Gastroesophageal sphincter (tissue), 4 donors: ENCODE measurements around the gene ACADM. TPM values are rescaled to one million over a fixed set of nuclear protein-coding genes. Genes with fewer than 3 reads are reported as not detected.
"Not testable (repeated sequence)": the region's sequence is repeated elsewhere in the genome, so short reads cannot be mapped to it uniquely, and the experiment has no call there.

Source experiments
- ATAC-seq: fragments of 150-250 bp; one replicate; pipeline ENCODE4 v1.9.1; 2016; ENCODE audit warnings: mild to moderate bottlenecking, moderate library complexity
- H3K27ac ChIP-seq, 4 donors: fragments of 200-600 bp; sonication (generic) in 3 of 4; 1 replicate in 3 of 4; 2 replicates in 1 of 4; pipeline ENCODE4 v1.5.1; 2016 to 2019
- H3K27me3 ChIP-seq: fragments of 200-600 bp; sonication (generic); one replicate; pipeline ENCODE4 v1.5.1; 2019
- H3K36me3 ChIP-seq, 2 donors: fragments of 200-600 bp; sonication (generic); one replicate each; pipeline ENCODE4 v1.5.1; 2019; ENCODE audit warnings: control low read depth in 1 of 2
- H3K4me1 ChIP-seq, 3 donors: fragments of 200-600 bp; sonication (generic); 1 replicate in 2 of 3; 2 replicates in 1 of 3; pipeline ENCODE4 v1.5.1; 2016 to 2019; ENCODE audit warnings: control low read depth in 2 of 3
- H3K4me3 ChIP-seq, 2 donors: fragments of 200-600 bp; sonication (generic); one replicate each; pipeline ENCODE4 v1.5.1; 2019; ENCODE audit warnings: mild to moderate bottlenecking in 1 of 2, moderate library complexity in 1 of 2
- H3K9me3 ChIP-seq, 3 donors: fragments of 200-600 bp; sonication (generic); one replicate each; pipeline ENCODE4 v1.5.1; 2017 to 2019; ENCODE audit warnings: control low read depth in 2 of 3
- EP300 ChIP-seq: sonication (generic); formaldehyde crosslinking; IDR thresholded peaks from one replicate; pipeline ENCODE4 v1.6.1; 2017; ENCODE audit warnings: antibody characterized with exemption, mild to moderate bottlenecking
- POLR2A ChIP-seq, 2 donors: fragments of 450-650 bp; IDR thresholded peaks; one replicate each; pipeline ENCODE4 v1.6.1; 2017; ENCODE audit warnings: antibody characterized with exemption in 2 of 2, mild to moderate bottlenecking in 2 of 2, moderate library complexity in 1 of 2
- POLR2AphosphoS5 ChIP-seq: sonication (generic); formaldehyde crosslinking; IDR thresholded peaks from one replicate; pipeline ENCODE4 v1.6.1; 2017; ENCODE audit warnings: antibody characterized with exemption
- WGBS, 2 donors: methylation state at CpG; one replicate each; pipeline ENCODE4 v1.1.5; 2018; ENCODE audit warnings: low coverage in 1 of 2; 5-methylcytosine and 5-hydroxymethylcytosine counted together
- total RNA-seq, 4 donors: library from RNA; depleted of rRNA; stranded (reverse); fragments of >200 nt; gene quantifications; one replicate each; pipeline ENCODE4 v1.1.0, GENCODE V29; 2016
- TF ChIP-seq, protein P1 (sequence below), 4 experiments: fragments of 200-600 bp in 2 of 4; fragments of 450-650 bp in 2 of 4; sonication (generic) in 1 of 4; IDR thresholded peaks; one replicate each; pipeline ENCODE4 v1.5.1; 2017 to 2019; ENCODE audit warnings: antibody characterized with exemption in 4 of 4, mild to moderate bottlenecking in 2 of 4, moderate library complexity in 2 of 4

Gene ACADM
- total RNA-seq, 4 donors from 2014 or later, result 51.2 to 73.8 (median 66.3) TPM

DNA sequence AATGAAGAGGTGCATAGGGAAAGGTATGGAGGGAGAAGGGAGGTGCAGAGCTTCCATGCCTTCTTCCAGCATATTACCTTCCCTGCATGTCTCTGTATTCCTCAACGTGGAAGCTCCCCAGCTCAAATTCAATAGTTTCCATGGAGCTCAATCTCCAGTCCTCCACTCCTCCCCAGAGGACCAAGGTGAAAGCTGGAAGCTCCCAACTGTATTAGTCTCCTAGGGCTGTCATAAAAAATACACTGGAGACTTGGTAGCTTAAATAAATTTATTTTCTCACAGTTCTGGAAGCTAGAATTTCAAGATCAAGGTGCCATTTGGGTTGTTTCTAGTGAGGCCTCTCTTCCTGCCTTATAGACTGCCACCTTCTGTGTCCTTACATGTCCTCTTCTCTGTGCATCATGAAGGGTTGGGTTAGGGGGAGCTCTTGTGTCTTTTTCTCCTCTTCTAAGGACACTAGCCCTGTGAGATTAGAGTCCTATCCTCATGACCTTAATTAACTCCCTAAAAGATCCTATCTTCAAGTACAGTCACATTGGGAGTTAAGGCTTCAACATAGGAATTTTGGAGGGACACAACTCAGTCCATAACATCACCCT lies 39.6 kb downstream of the ACADM start:
- no peak for ATAC-seq
- Histone ChIP-seq H3K27ac (no peak overlapping the region), H3K4me3 (no peak overlapping the region), H3K4me1 (no peaks in the 10 kb centered on the region), H3K9me3 (no peaks in the 10 kb centered on the region), H3K27me3 (no peaks in the 10 kb centered on the region), H3K36me3 (peaks cover 0 to 8% of the 10 kb centered on the region in 2 donors)
- no peak for TF ChIP-seq POLR2A (IDR thresholded peaks at IDR 0.05)
- TF ChIP-seq, protein P1, sequence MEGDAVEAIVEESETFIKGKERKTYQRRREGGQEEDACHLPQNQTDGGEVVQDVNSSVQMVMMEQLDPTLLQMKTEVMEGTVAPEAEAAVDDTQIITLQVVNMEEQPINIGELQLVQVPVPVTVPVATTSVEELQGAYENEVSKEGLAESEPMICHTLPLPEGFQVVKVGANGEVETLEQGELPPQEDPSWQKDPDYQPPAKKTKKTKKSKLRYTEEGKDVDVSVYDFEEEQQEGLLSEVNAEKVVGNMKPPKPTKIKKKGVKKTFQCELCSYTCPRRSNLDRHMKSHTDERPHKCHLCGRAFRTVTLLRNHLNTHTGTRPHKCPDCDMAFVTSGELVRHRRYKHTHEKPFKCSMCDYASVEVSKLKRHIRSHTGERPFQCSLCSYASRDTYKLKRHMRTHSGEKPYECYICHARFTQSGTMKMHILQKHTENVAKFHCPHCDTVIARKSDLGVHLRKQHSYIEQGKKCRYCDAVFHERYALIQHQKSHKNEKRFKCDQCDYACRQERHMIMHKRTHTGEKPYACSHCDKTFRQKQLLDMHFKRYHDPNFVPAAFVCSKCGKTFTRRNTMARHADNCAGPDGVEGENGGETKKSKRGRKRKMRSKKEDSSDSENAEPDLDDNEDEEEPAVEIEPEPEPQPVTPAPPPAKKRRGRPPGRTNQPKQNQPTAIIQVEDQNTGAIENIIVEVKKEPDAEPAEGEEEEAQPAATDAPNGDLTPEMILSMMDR (IDR thresholded peaks at IDR 0.05), result no peak
- no peak for TF ChIP-seq POLR2AphosphoS5
- no peak for TF ChIP-seq EP300
- 40 to 77% methylated on average over 1 of the region's 1 CpG for WGBS, 2 donors

DNA sequence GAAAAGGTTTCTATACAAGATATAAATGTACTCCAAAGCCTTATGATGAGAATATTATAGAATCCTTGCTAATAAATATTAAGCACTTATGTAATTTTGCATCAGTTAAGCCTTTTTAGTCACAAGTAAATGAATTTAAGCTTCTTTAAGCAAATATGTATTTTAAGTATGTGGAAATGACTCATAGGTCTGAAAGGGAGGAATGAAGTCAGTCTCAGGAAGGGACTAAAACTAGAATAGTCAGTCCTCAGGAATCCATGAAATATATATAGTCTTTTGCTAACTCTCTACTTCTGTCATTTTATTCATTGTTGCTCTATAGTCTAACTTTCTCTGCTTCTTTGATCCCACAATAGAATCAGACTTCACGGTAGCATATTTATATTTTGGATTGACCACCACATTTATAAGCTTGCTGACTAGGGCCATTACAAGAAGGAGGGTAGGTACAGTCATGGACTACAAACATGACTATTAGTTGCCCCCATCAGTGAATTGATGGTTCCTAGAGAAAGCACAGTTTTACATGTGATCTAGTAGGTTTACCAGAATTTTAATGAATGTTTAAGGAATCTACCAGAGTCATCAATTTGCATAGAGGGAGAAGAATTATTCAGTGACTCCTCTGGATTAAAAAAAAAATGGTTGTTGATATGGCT lies 41.3 kb downstream of the ACADM start:
- H3K9me3 ChIP-seq, result no peaks in the 10 kb centered on the region
- H3K27me3 ChIP-seq, result no peaks in the 10 kb centered on the region
- H3K27ac ChIP-seq, result no peak overlapping the region
- no peak overlapping the region for H3K4me3 ChIP-seq
- TF ChIP-seq EP300, result no peak
- TF ChIP-seq, protein P1 (IDR thresholded peaks at IDR 0.05), result no peak
- no peak for TF ChIP-seq POLR2AphosphoS5
- no peak for TF ChIP-seq POLR2A (IDR thresholded peaks at IDR 0.05)
- no peaks in the 10 kb centered on the region for H3K4me1 ChIP-seq
- peaks cover 0 to 8% of the 10 kb centered on the region in 2 donors for H3K36me3 ChIP-seq
- no peak for ATAC-seq
- 35 to 83% methylated on average over 1 of the region's 1 CpG for WGBS, 2 donors

DNA sequence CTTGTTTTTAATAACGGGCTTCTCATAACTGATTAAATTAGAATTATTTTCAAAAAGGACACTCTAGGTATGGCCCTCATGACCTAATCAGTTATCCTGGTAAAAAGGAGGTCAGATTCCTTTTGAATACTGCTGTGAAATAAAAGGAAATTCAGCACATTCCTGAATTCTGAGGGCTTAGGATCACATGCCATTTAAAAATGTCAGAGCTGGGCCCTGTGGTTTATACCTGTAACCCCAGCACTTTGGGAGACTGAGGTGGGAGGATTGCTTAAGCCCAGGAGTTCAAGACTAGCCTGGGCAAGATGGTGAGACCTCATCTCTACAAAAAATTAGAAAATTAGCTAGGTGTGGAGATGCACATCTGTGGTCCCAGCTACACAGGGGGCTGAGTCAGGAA lies 43.5 kb downstream of the ACADM start:
- H3K36me3 ChIP-seq, result peaks cover 0 to 8% of the 10 kb centered on the region in 2 donors
- no peaks in the 10 kb centered on the region for H3K9me3 ChIP-seq
- H3K4me1 ChIP-seq, result no peaks in the 10 kb centered on the region
- H3K27ac ChIP-seq, result no peak overlapping the region
- ATAC-seq, result no peak
- H3K4me3 ChIP-seq, result no peak overlapping the region
- no peak for TF ChIP-seq POLR2AphosphoS5
- no peak for TF ChIP-seq POLR2A (IDR thresholded peaks at IDR 0.05)
- TF ChIP-seq, protein P1 (IDR thresholded peaks at IDR 0.05), result no peak
- TF ChIP-seq EP300, result no peak
- 100% methylated on average over 1 of the region's 1 CpG for WGBS, 2 donors
- no peaks in the 10 kb centered on the region for H3K27me3 ChIP-seq

DNA sequence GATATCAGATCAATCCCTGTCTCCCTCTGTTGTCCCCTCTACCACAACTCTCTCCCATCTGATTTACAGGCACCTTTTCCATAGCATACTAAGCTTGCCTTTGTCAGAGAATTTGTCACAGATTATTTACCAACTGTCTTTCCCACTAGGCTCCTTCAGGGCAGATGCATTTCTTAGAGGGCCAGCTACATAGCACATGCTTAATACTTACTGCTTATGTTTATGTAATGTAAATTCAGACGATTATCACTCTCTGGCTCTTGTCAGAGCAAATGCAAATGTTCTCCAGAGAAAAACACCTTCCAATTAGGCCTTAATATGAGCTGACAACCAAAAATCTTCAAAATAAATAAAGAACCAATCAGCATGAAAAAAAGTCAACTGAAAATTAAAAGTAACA lies 46.3 kb downstream of the ACADM start:
- ATAC-seq, result no peak
- Histone ChIP-seq H3K4me3 (no peak overlapping the region), H3K9me3 (no peaks in the 10 kb centered on the region), H3K27me3 (no peaks in the 10 kb centered on the region), H3K36me3 (no peaks in the 10 kb centered on the region), H3K27ac (no peak overlapping the region), H3K4me1 (no peaks in the 10 kb centered on the region)
- 22 to 30% methylated on average over 1 of the region's 1 CpG for WGBS, 2 donors
- TF ChIP-seq POLR2AphosphoS5, result no peak
- TF ChIP-seq POLR2A (IDR thresholded peaks at IDR 0.05), result no peak
- TF ChIP-seq, protein P1 (IDR thresholded peaks at IDR 0.05), result no peak
- no peak for TF ChIP-seq EP300

DNA sequence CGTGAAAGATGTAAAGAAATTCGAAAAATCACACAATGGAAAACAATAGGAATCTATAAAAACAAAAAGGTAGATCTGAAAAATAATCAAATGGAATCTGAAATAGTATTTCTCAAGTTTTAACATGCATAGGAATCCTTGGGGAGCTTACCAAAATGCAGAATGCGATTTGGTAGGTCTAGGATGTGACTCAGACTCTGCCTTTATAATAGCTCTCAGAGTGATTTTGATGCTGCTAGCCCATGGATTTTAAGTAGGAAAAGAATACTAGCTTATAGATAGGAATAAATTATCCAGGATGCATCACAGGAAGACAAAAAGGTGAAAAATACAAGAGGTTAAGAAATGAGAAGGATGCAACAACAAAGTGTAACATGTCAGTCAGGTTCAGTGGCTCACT lies 47.5 kb downstream of the ACADM start:
- ATAC-seq, result no peak
- 63 to 70% methylated on average over 2 to 3 of the region's 3 CpGs for WGBS, 2 donors

DNA sequence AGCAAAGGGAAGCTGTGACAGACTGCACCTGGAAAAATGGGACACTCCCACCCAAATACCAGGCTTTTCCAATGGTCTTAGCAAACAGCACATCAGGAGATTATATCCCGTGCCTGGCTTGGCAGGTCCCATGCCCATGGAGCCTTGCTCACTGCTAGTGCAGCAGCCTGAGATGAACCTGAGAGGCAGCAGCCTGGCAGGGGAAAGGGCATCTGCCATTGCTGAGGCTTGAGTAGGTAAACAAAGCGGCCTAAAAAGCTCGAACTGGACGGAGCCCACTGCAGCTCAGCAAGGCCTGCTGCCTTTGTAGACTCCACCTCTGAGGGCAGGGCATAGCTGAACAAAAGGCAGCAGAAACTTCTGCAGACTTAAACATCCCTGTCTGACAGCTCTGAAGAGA lies 53.3 kb downstream of the ACADM start:
- not testable (repeated sequence) for H3K27ac ChIP-seq, ATAC-seq, H3K36me3 ChIP-seq, H3K27me3 ChIP-seq, H3K4me3 ChIP-seq, H3K4me1 ChIP-seq
- peaks cover 0 to 22% (median 0%) of the 10 kb centered on the region in 3 donors for H3K9me3 ChIP-seq
- 80% methylated on average over 1 of the region's 4 CpGs; no CpG with 5 or more reads in 1 of the 2 donors for WGBS, 2 donors

More for the DNA sequence above, 47.5 kb downstream of the ACADM start:
- no peaks in the 10 kb centered on the region for H3K4me1 ChIP-seq
- peaks cover 0 to 4% (median 0%) of the 10 kb centered on the region in 3 donors for H3K9me3 ChIP-seq
- TF ChIP-seq POLR2A (IDR thresholded peaks at IDR 0.05), result no peak
- TF ChIP-seq, protein P1 (IDR thresholded peaks at IDR 0.05), result no peak
- TF ChIP-seq EP300, result no peak
- TF ChIP-seq POLR2AphosphoS5, result no peak
- H3K36me3 ChIP-seq, result no peaks in the 10 kb centered on the region
- H3K4me3 ChIP-seq, result no peak overlapping the region
- no peak overlapping the region for H3K27ac ChIP-seq
- no peaks in the 10 kb centered on the region for H3K27me3 ChIP-seq

DNA sequence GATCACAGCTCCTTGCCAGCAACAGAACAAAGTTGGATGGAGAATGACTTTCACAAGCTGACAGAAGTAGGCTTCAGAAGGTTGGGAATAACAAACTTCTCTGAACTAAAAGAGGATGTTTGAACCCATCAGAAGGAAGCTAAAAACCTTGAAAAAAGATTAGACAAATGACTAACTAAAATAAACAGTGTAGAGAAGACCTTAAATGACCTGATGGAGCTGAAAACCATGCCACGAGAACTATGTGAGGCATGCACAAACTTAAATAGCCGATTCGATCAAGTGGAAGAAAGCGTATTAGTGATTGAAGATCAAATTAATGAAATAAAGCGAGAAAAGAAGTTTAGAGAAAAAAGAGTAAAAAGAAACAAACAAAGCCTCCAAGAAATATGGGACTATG lies 54.2 kb downstream of the ACADM start:
- peaks cover 0 to 22% (median 0%) of the 10 kb centered on the region in 3 donors for H3K9me3 ChIP-seq
- H3K4me3 ChIP-seq, H3K27ac ChIP-seq, ATAC-seq, H3K36me3 ChIP-seq, H3K4me1 ChIP-seq, H3K27me3 ChIP-seq: not testable (repeated sequence)
- 67 to 87% methylated on average over 5 of the region's 5 CpGs for WGBS, 2 donors
